ENCODE results near the gene COX6B2. TPM values are rescaled to one million over a fixed set of nuclear protein-coding genes. Genes with fewer than 3 reads are reported as not detected.
A peak's percentile ranks its signal among the peaks of the same experiment; 100 is the strongest.

COX6B2 gene
- total RNA-seq, 4 donors from 2014 or later = not detected

DNA sequence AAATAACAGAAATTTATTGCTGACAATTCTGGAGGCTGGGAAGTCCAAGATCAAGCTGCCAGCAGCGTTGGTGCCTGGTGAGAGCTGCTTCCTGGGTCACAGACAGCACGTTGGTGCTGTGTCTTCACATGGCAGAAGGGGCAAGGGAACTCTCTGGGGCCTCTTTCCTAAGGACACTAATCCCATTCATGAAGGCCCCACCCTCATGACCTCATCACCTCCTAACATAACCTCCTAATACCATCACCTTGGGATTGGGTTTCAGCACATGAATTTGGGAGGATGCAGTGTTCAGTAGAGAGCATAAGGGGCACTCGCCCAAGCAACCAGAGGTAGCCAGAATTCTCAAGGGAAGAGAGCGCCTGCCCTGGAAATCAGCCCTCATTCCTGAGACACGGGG is 45.1 kb downstream of the COX6B2 start:
- in situ Hi-C loops (cut with MboI; ENCODE audit: low sequenced_read_pairs in 4 of 4) = no loop called here
- no peak for ATAC-seq
- H3K27me3 ChIP-seq = no peaks in the 10 kb centered on the region

DNA sequence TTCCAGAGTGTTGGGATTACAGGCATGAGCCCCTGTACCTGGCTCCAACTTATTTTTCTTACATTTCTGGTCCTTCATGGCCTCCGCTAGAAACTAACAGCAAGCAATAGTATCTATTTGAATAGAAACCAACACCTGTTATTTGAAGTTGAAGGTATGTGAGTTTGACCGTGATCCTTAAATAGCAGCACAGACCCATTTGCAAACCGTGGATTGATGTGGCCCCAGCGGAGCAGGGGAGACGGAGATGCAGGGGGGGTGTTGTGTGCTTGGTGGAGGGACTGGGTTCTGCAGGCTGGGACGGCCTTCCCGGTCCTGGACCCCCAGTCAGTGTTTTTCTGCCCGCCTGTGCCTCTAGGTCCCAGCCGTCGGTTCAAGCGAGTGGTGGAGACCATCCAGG is 46.2 kb downstream of the COX6B2 start:
- Histone ChIP-seq H3K27me3 (no peaks in the 10 kb centered on the region), H3K4me1 (no peaks in the 10 kb centered on the region), H3K9me3 (no peaks in the 10 kb centered on the region), H3K27ac (no peak overlapping the region), H3K36me3 (no peaks in the 10 kb centered on the region), H3K4me3 (no peak overlapping the region)
- no peak for DNase-seq
- in situ Hi-C loops (cut with MboI; ENCODE audit: low sequenced_read_pairs in 4 of 4) (no loop called here), intact Hi-C loops (cut with DNase I; ENCODE audit: low total_unique reads) (no loop called here)
- TF ChIP-seq, protein P1, sequence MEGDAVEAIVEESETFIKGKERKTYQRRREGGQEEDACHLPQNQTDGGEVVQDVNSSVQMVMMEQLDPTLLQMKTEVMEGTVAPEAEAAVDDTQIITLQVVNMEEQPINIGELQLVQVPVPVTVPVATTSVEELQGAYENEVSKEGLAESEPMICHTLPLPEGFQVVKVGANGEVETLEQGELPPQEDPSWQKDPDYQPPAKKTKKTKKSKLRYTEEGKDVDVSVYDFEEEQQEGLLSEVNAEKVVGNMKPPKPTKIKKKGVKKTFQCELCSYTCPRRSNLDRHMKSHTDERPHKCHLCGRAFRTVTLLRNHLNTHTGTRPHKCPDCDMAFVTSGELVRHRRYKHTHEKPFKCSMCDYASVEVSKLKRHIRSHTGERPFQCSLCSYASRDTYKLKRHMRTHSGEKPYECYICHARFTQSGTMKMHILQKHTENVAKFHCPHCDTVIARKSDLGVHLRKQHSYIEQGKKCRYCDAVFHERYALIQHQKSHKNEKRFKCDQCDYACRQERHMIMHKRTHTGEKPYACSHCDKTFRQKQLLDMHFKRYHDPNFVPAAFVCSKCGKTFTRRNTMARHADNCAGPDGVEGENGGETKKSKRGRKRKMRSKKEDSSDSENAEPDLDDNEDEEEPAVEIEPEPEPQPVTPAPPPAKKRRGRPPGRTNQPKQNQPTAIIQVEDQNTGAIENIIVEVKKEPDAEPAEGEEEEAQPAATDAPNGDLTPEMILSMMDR (IDR thresholded peaks at IDR 0.05 in 4 of 5, conservative IDR thresholded peaks at IDR 0.05 in 1 of 5) = no peak
- TF ChIP-seq POLR2A (IDR thresholded peaks at IDR 0.05) = no peak
- no peak for ATAC-seq

More for the DNA sequence above, 45.1 kb downstream of the COX6B2 start:
- intact Hi-C loops (cut with DNase I; ENCODE audit: low total_unique reads) = no loop called here
- Histone ChIP-seq H3K9me3 (no peaks in the 10 kb centered on the region), H3K4me3 (no peak overlapping the region), H3K36me3 (no peaks in the 10 kb centered on the region), H3K27ac (no peak overlapping the region), H3K4me1 (no peaks in the 10 kb centered on the region)
- TF ChIP-seq, protein P1 (IDR thresholded peaks at IDR 0.05 in 4 of 5, conservative IDR thresholded peaks at IDR 0.05 in 1 of 5) = no peak
- TF ChIP-seq POLR2A (IDR thresholded peaks at IDR 0.05) = no peak
- DNase-seq = no peak

DNA sequence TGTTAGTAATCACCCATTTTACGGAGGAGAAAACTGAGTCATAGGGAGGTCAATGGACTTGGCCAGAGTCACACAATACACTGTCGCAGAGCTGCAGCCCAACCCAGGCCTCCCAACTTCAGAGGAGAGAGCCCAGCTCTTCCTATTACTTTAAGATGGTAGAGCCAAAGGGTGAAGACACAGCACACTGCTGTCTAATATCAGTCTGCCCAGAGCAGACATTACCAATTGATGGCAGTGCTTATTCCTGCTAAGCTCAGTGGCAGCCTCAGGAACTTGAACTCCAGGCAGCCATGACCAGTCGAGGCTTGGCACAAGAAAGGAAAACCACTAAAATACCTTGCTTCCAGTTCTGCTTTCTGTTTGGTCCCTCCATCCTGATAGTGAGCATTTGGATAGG is 47.8 kb downstream of the COX6B2 start:
- no peak for ATAC-seq
- intact Hi-C loops (cut with DNase I; ENCODE audit: low total_unique reads) = no loop called here
- Histone ChIP-seq H3K4me1 (no peaks in the 10 kb centered on the region), H3K9me3 (no peaks in the 10 kb centered on the region), H3K36me3 (no peaks in the 10 kb centered on the region), H3K4me3 (no peak overlapping the region), H3K27me3 (no peaks in the 10 kb centered on the region), H3K27ac (no peak overlapping the region)
- no peak for DNase-seq
- in situ Hi-C loops (cut with MboI; ENCODE audit: low sequenced_read_pairs in 4 of 4) = no loop called here
- TF ChIP-seq, protein P1 (IDR thresholded peaks at IDR 0.05 in 4 of 5, conservative IDR thresholded peaks at IDR 0.05 in 1 of 5) = no peak
- TF ChIP-seq POLR2A (IDR thresholded peaks at IDR 0.05) = no peak

DNA sequence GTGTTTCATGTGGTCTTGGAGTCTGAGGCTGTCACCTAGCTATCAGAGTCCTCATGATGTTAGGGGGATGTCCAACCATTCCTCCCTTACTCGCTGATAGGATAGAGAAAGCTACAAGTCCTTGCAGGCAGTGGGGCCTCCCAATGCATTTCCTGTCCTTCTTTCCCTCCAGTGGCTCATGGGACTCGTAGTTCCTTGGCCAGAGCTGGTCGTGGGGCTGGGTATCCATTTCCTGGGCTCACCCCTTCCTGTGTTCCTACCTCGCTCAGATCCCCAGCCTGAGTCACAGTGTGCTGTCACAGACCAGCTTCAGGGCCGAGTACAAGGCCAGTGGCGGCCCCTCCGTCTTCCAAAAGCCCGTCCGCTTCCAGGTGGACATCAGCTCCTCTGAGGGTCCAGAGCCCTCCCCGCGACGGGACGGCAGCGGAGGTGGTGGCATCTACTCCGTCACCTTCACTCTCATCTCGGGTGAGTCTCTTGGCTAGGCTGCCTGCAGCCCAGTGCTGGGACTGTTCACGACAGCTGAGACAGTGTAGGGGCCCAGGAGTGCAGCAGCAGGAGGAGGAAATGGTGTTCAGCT is 48.4 kb downstream of the COX6B2 start:
- TF ChIP-seq POLR2A (IDR thresholded peaks at IDR 0.05) = no peak
- TF ChIP-seq, protein P1 (IDR thresholded peaks at IDR 0.05 in 4 of 5, conservative IDR thresholded peaks at IDR 0.05 in 1 of 5) = no peak
- Histone ChIP-seq H3K27ac (no peak overlapping the region), H3K4me3 (no peak overlapping the region), H3K36me3 (no peaks in the 10 kb centered on the region), H3K9me3 (no peaks in the 10 kb centered on the region), H3K4me1 (peaks cover 0 to 4% of the 10 kb centered on the region in 2 donors), H3K27me3 (no peaks in the 10 kb centered on the region)
- intact Hi-C loops (cut with DNase I; ENCODE audit: low total_unique reads) (no loop called here), in situ Hi-C loops (cut with MboI; ENCODE audit: low sequenced_read_pairs in 4 of 4) (no loop called here)
- DNase-seq (no peak), ATAC-seq (no peak)

DNA sequence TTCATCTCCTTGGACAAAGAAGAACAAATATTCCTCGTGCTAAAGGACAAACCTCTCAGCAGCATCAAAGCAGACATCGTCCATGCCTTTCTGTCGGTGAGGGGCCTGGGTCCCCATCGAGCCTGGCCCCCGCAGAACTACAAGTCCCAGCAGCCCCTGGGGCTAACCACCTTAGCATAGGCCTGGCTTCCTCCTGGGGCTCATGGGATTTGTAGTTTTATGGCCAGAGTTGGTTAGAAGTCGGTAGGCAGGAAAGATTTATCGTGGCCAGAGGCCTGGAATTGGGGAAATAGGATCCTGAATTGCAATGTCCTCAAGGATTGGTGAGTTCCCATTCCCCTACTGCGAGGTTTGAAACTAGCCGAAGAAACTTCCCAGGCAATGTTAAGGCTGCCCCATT is 49.0 kb downstream of the COX6B2 start:
- H3K36me3 ChIP-seq = no peaks in the 10 kb centered on the region
- TF ChIP-seq POLR2A (IDR thresholded peaks at IDR 0.05) = no peak
- TF ChIP-seq, protein P1 (IDR thresholded peaks at IDR 0.05 in 4 of 5, conservative IDR thresholded peaks at IDR 0.05 in 1 of 5) = no peak
- no peaks in the 10 kb centered on the region for H3K9me3 ChIP-seq
- in situ Hi-C loops (cut with MboI; ENCODE audit: low sequenced_read_pairs in 4 of 4) = no loop called here
- H3K4me1 ChIP-seq = peaks cover 0 to 4% of the 10 kb centered on the region in 2 donors
- H3K27me3 ChIP-seq = no peaks in the 10 kb centered on the region
- DNase-seq (peak; percentile 24 to 38), ATAC-seq (peak; percentile 62 to 70)
- intact Hi-C loops (cut with DNase I; ENCODE audit: low total_unique reads) = no loop called here
- H3K27ac ChIP-seq = no peak overlapping the region
- H3K4me3 ChIP-seq = no peak overlapping the region

All from gastrocnemius medialis (tissue), 4 donors.